HCT116 (cell line): ENCODE data around the gene TTC17.

Experiments used
- ATF3 ChIP-seq: IDR thresholded peaks from 2 replicates; pipeline ENCODE4 v1.6.1; 2012
- CTCF ChIP-seq, 3 experiments: fragments of 200-600 bp in 1 of 3; sonication (generic) in 1 of 3; IDR thresholded peaks in 2 of 3; conservative IDR thresholded peaks in 1 of 3; 2 replicates each; pipeline ENCODE4 v1.5.1; 2012 to 2017; ENCODE audit warnings: low read depth in 2 of 3, low read length in 2 of 3, antibody characterized with exemption in 1 of 3, borderline replicate concordance in 1 of 3, control low read depth in 1 of 3, mild to moderate bottlenecking in 1 of 3, mixed read lengths in 1 of 3, mixed run types in 1 of 3, moderate library complexity in 1 of 3; ENCODE audit not compliant: insufficient read depth in 1 of 3
- ELF1 ChIP-seq: IDR thresholded peaks from 2 replicates; pipeline ENCODE4 v1.6.1; 2012; ENCODE audit warnings: low read depth, borderline replicate concordance
- EZH2 ChIP-seq: fragments of 200-600 bp; sonication (generic); IDR thresholded peaks from 2 replicates; pipeline ENCODE4 v1.6.1; 2017; ENCODE audit warnings: antibody characterized with exemption, mixed run types
- POLR2A ChIP-seq: IDR thresholded peaks from 2 replicates; pipeline ENCODE4 v1.7.0; 2011; ENCODE audit warnings: borderline replicate concordance; ENCODE audit not compliant: insufficient read depth, insufficient read length; ENCODE audit errors: extremely low read depth
- POLR2AphosphoS5 ChIP-seq: IDR thresholded peaks from 2 replicates; pipeline ENCODE4 v1.6.1; 2011; ENCODE audit warnings: mild to moderate bottlenecking, low read depth, low read length, moderate library complexity
- SRF ChIP-seq: IDR thresholded peaks from 2 replicates; pipeline ENCODE4 v1.6.1; 2012; ENCODE audit warnings: low read depth
- ZFX ChIP-seq: fragments of 450-650 bp; IDR thresholded peaks from 2 replicates; pipeline ENCODE4 v1.6.1; 2017

- TF ChIP-seq CTCF (IDR thresholded peaks at IDR 0.05 in 2 of 3, conservative IDR thresholded peaks at IDR 0.05 in 1 of 3; ENCODE audit: borderline replicate concordance in 1 of 3, insufficient read depth in 1 of 3, low read depth in 2 of 3, low read length in 2 of 3) (no peak), EZH2 (no peak), POLR2AphosphoS5 (no peak), SRF (no peak), POLR2A (no peak), ATF3 (no peak), ELF1 (no peak), ZFX (no peak)
These were observed 100.5 kb downstream of the TTC17 start for GRCh38 chr11:43459246-43459645.
